Ecto neural progenitor cell (in vitro differentiated cells): ENCODE data around the gene LRRC3B.

Source experiments
- DNase-seq: peaks from one replicate; pipeline ENCODE4 v3.0.0-alpha.2; 2018; ENCODE audit warnings: low spot score

Gene LRRC3B

GRCh38 chr3:26630669-26631389 is 8.3 kb downstream of the LRRC3B start:
- no peak for DNase-seq

GRCh38 chr3:26631390-26631738 is 8.8 kb downstream of the LRRC3B start:
- DNase-seq = no peak

- DNase-seq = no peak
These were observed 12.0 kb downstream of the LRRC3B start for GRCh38 chr3:26634601-26635000.

GRCh38 chr3:26636096-26636727 is 13.6 kb downstream of the LRRC3B start:
- DNase-seq = no peak

GRCh38 chr3:26637698-26638097 is 15.1 kb downstream of the LRRC3B start:
- DNase-seq = no peak

- DNase-seq = no peak
These were observed 15.5 kb downstream of the LRRC3B start for GRCh38 chr3:26638113-26638512.

GRCh38 chr3:26639339-26639738 is 16.8 kb downstream of the LRRC3B start:
- no peak for DNase-seq

- no peak for DNase-seq
These were observed 24.5 kb downstream of the LRRC3B start for GRCh38 chr3:26647078-26647477.

- DNase-seq = no peak
These were observed 25.9 kb downstream of the LRRC3B start for GRCh38 chr3:26648461-26648860.

GRCh38 chr3:26652164-26652563 is 29.6 kb downstream of the LRRC3B start:
- DNase-seq = peak; percentile 53

GRCh38 chr3:26653811-26654425 is 31.3 kb downstream of the LRRC3B start:
- no peak for DNase-seq

- no peak for DNase-seq
These were observed 32.7 kb downstream of the LRRC3B start for GRCh38 chr3:26655231-26655630.

- DNase-seq = no peak
These were observed 34.9 kb downstream of the LRRC3B start for GRCh38 chr3:26657348-26657976.

GRCh38 chr3:26668171-26668570 is 45.6 kb downstream of the LRRC3B start:
- no peak for DNase-seq

GRCh38 chr3:26668696-26669095 is 46.1 kb downstream of the LRRC3B start:
- DNase-seq = no peak

GRCh38 chr3:26675336-26675735 is 52.8 kb downstream of the LRRC3B start:
- no peak for DNase-seq

GRCh38 chr3:26681632-26682031 is 59.1 kb downstream of the LRRC3B start:
- DNase-seq = no peak

GRCh38 chr3:26682406-26682805 is 59.8 kb downstream of the LRRC3B start:
- no peak for DNase-seq

GRCh38 chr3:26683902-26684301 is 61.3 kb downstream of the LRRC3B start:
- DNase-seq = no peak

GRCh38 chr3:26687466-26687865 is 64.9 kb downstream of the LRRC3B start:
- DNase-seq = no peak

- no peak for DNase-seq
These were observed 77.0 kb downstream of the LRRC3B start for GRCh38 chr3:26699553-26699952.

- DNase-seq = no peak
These were observed 80.9 kb downstream of the LRRC3B start for GRCh38 chr3:26703519-26703918.

- DNase-seq = no peak
These were observed 82.2 kb downstream of the LRRC3B start for GRCh38 chr3:26704736-26705135.
